ENCODE results near the gene CXCR5. TPM values are rescaled to one million over a fixed set of nuclear protein-coding genes. Genes with fewer than 3 reads are reported as not detected.

CXCR5 gene
- total RNA-seq, 2 donors from 2014 or later, result 16.9 to 20.3 TPM

DNA sequence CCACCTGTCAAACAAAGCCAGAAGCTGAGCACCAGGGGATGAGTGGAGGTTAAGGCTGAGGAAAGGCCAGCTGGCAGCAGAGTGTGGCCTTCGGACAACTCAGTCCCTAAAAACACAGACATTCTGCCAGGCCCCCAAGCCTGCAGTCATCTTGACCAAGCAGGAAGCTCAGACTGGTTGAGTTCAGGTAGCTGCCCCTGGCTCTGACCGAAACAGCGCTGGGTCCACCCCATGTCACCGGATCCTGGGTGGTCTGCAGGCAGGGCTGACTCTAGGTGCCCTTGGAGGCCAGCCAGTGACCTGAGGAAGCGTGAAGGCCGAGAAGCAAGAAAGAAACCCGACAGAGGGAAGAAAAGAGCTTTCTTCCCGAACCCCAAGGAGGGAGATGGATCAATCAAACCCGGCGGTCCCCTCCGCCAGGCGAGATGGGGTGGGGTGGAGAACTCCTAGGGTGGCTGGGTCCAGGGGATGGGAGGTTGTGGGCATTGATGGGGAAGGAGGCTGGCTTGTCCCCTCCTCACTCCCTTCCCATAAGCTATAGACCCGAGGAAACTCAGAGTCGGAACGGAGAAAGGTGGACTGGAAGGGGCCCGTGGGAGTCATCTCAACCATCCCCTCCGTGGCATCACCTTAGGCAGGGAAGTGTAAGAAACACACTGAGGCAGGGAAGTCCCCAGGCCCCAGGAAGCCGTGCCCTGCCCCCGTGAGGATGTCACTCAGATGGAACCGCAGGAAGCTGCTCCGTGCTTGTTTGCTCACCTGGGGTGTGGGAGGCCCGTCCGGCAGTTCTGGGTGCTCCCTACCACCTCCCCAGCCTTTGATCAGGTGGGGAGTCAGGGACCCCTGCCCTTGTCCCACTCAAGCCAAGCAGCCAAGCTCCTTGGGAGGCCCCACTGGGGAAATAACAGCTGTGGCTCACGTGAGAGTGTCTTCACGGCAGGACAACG lies 11.7 kb downstream of the CXCR5 start:
- peak overlapping the region; percentile 83 to 94 for H3K4me3 Mint-ChIP-seq
- H3K9me3 Mint-ChIP-seq, result no peaks in the 10 kb centered on the region
- peak overlapping the region; percentile 99 for H3K27ac Mint-ChIP-seq
- peaks cover 3 to 11% of the 10 kb centered on the region in 2 donors for H3K36me3 Mint-ChIP-seq (ENCODE audit: insufficient read depth in 2 of 2)
- ATAC-seq (replicated peaks in 1 of 2), result peak; percentile 79 to 82
- peaks cover 71% of the 10 kb centered on the region for H3K4me1 Mint-ChIP-seq (ENCODE audit: low read depth)
- peak; percentile 73 to 77 for DNase-seq
- H3K27me3 Mint-ChIP-seq (ENCODE audit: low read depth), result no peaks in the 10 kb centered on the region

GRCh38 chr11:118896472-118896913 lies 12.8 kb downstream of the CXCR5 start:
- H3K27ac Mint-ChIP-seq, result peak overlapping the region; percentile 82
- no peaks in the 10 kb centered on the region for H3K9me3 Mint-ChIP-seq
- peaks cover 3 to 12% of the 10 kb centered on the region in 2 donors for H3K36me3 Mint-ChIP-seq (ENCODE audit: insufficient read depth in 2 of 2)
- H3K4me3 Mint-ChIP-seq, result no peak overlapping the region
- DNase-seq (no peak), ATAC-seq (replicated peaks in 1 of 2) (no peak)
- H3K27me3 Mint-ChIP-seq (ENCODE audit: low read depth), result no peaks in the 10 kb centered on the region
- H3K4me1 Mint-ChIP-seq (ENCODE audit: low read depth), result peaks cover 60% of the 10 kb centered on the region

GRCh38 chr11:118896921-118897591 lies 13.4 kb downstream of the CXCR5 start:
- no peak overlapping the region for H3K4me3 Mint-ChIP-seq
- H3K9me3 Mint-ChIP-seq, result no peaks in the 10 kb centered on the region
- H3K4me1 Mint-ChIP-seq (ENCODE audit: low read depth), result peaks cover 57% of the 10 kb centered on the region
- peak overlapping the region; percentile 82 for H3K27ac Mint-ChIP-seq
- peaks cover 3 to 14% of the 10 kb centered on the region in 2 donors for H3K36me3 Mint-ChIP-seq (ENCODE audit: insufficient read depth in 2 of 2)
- H3K27me3 Mint-ChIP-seq (ENCODE audit: low read depth), result no peaks in the 10 kb centered on the region
- ATAC-seq (replicated peaks in 1 of 2) (no peak), DNase-seq (no peak)

DNA sequence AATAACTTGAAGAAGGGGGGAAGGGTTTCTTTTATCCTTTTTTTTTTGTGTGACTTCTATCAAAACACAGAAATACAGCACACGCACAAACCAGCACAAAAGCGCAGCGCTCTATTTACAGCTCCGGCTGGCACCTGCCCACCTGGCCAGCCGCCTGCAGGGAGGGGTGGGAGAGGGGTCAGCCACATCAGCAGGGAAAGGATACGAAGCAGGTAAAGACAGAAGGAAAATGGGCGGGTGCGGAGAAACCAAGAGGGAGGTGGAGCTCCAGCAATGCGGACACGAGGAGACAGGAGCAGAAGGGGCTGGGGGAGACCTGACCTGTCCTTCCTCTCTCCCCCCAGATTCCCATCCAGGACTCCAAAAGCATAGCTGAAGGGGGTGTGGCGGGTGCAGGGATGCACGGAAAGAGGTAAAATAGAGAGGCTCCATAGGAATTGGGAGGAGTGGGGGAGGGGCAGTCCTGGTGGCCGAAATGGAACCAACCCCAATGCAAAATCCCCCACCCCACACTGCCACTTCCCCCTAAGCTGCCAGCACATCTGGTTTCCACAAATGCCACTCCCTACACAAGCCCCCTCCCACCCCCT lies 14.1 kb downstream of the CXCR5 start:
- Mint-ChIP-seq H3K27ac (no peak overlapping the region), H3K9me3 (no peaks in the 10 kb centered on the region), H3K4me1 (ENCODE audit: low read depth) (peaks cover 52% of the 10 kb centered on the region), H3K36me3 (ENCODE audit: insufficient read depth in 2 of 2) (peaks cover 3 to 14% of the 10 kb centered on the region in 2 donors), H3K27me3 (ENCODE audit: low read depth) (no peaks in the 10 kb centered on the region), H3K4me3 (peak overlapping the region in 1 of 2 donors; percentile 53)
- DNase-seq (no peak), ATAC-seq (replicated peaks in 1 of 2) (no peak)

- no peak overlapping the region for H3K27ac Mint-ChIP-seq
- H3K4me1 Mint-ChIP-seq (ENCODE audit: low read depth), result peaks cover 43% of the 10 kb centered on the region
- H3K4me3 Mint-ChIP-seq, result no peak overlapping the region
- ATAC-seq (replicated peaks in 1 of 2) (no peak), DNase-seq (no peak)
- H3K36me3 Mint-ChIP-seq (ENCODE audit: insufficient read depth in 2 of 2), result peaks cover 3 to 14% of the 10 kb centered on the region in 2 donors
- no peaks in the 10 kb centered on the region for H3K27me3 Mint-ChIP-seq (ENCODE audit: low read depth)
- H3K9me3 Mint-ChIP-seq, result no peaks in the 10 kb centered on the region
These were observed 15.0 kb downstream of the CXCR5 start for GRCh38 chr11:118898400-118899295.

- peaks cover 0 to 8% of the 10 kb centered on the region in 2 donors for H3K36me3 Mint-ChIP-seq (ENCODE audit: insufficient read depth in 2 of 2)
These were observed 15.6 kb downstream of the CXCR5 start for GRCh38 chr11:118899296-118899688.

GRCh38 chr11:118899706-118900360 lies 16.1 kb downstream of the CXCR5 start:
- Mint-ChIP-seq H3K4me1 (ENCODE audit: low read depth) (peaks cover 31% of the 10 kb centered on the region), H3K36me3 (ENCODE audit: insufficient read depth in 2 of 2) (peaks cover 0 to 7% of the 10 kb centered on the region in 2 donors), H3K9me3 (no peaks in the 10 kb centered on the region), H3K27me3 (ENCODE audit: low read depth) (no peaks in the 10 kb centered on the region), H3K27ac (peak overlapping the region; percentile 72), H3K4me3 (no peak overlapping the region)
- DNase-seq, result no peak
- no peak for ATAC-seq (replicated peaks in 1 of 2)

More at GRCh38 chr11:118899296-118899688, 15.6 kb downstream of the CXCR5 start:
- peaks cover 37% of the 10 kb centered on the region for H3K4me1 Mint-ChIP-seq (ENCODE audit: low read depth)
- H3K27ac Mint-ChIP-seq, result no peak overlapping the region
- no peak for ATAC-seq (replicated peaks in 1 of 2)
- H3K27me3 Mint-ChIP-seq (ENCODE audit: low read depth), result no peaks in the 10 kb centered on the region
- H3K9me3 Mint-ChIP-seq, result no peaks in the 10 kb centered on the region
- no peak for DNase-seq
- H3K4me3 Mint-ChIP-seq, result no peak overlapping the region

DNA sequence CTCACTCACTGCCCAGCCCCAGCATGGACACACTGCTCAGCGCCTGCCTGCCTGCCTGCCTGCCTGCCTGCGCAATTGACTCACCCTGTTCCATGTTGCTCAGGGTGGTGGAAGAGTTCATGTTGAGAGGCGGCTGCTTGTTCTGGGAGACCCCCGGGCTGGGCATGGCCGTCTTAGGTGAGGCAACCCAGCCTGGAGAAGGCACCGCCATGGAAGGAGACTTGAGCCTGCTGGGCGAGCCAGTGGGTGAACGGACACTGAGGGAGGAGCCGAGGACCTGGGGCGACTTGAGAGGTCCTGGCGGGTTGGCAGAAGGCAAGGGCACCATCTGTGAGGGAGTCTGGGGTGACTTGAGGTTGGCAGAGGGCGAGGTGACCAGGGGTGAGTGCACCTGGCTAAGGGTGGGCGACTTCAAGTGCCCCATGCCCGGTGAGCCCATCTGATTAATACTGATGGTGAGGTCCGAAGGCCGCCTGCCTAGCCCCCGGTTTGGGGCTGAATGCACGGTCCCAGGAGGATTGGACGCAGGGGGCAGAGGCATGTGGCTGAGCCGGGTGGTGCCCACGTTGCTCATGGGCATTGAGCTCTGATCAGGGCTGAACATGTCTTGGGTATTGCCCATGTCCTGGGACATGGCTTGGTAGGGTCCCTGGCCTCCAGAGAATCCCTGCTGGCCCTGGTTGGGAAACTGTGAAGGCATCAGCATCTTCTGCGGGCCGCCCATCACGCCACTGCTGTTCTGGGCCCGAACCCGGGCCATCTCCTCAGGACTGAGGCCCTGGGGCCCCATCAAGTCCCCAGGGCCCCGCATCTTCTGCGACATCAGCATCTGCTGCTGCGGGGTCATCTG lies 17.1 kb downstream of the CXCR5 start:
- no peak overlapping the region for H3K27ac Mint-ChIP-seq
- H3K27me3 Mint-ChIP-seq (ENCODE audit: low read depth), result no peaks in the 10 kb centered on the region
- no peaks in the 10 kb centered on the region for H3K9me3 Mint-ChIP-seq
- DNase-seq (no peak), ATAC-seq (replicated peaks in 1 of 2) (no peak)
- peaks cover 22% of the 10 kb centered on the region for H3K4me1 Mint-ChIP-seq (ENCODE audit: low read depth)
- peaks cover 0 to 5% of the 10 kb centered on the region in 2 donors for H3K36me3 Mint-ChIP-seq (ENCODE audit: insufficient read depth in 2 of 2)
- no peak overlapping the region for H3K4me3 Mint-ChIP-seq

DNA sequence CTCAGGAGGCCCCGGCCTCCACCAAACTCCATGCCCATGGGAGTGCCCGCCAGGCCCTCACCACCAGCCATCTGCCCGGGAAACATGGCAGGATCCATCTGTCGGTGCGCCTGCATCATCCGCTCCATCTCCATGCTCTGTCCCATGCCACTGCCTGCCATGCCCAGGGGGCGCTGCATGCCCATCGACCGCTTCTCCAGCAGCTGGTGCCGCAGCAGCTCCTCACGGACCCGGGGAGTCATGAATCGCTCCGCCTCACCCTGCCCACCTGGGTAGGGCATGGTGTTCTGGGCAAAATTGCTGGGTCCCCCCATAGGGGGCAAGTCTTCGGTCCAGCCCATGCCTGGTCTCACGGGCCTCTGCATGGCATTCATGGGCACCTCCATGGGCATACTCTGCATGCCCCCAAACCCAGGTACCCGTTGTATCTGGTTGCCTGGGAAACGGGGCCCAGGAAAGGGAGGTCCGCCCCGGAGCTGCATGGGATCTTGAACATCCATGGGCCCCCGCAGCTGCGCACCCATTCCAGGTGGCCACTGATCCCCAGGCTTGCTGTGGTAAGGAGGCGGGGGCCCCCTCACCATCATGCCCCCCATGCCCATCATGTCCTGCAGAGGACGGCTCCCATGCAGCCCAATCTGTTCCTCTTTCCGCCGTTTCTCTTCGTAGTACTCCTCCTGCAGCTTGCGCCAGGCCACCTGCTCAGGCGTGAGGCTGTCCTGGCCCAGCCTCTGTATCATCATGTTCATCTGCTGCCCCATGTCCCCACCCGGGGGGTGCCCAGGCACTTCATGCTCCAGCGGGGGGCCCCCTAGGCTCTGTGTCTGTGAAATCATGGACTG lies 18.0 kb downstream of the CXCR5 start:
- DNase-seq, result no peak
- no peaks in the 10 kb centered on the region for H3K9me3 Mint-ChIP-seq
- no peak for ATAC-seq (replicated peaks in 1 of 2)
- H3K27me3 Mint-ChIP-seq (ENCODE audit: low read depth), result no peaks in the 10 kb centered on the region
- H3K36me3 Mint-ChIP-seq (ENCODE audit: insufficient read depth in 2 of 2), result peaks cover 0 to 5% of the 10 kb centered on the region in 2 donors
- H3K4me3 Mint-ChIP-seq, result no peak overlapping the region
- peaks cover 20% of the 10 kb centered on the region for H3K4me1 Mint-ChIP-seq (ENCODE audit: low read depth)
- no peak overlapping the region for H3K27ac Mint-ChIP-seq

- no peaks in the 10 kb centered on the region for H3K9me3 Mint-ChIP-seq
- DNase-seq (no peak), ATAC-seq (replicated peaks in 1 of 2) (no peak)
- peaks cover 0 to 7% of the 10 kb centered on the region in 2 donors for H3K36me3 Mint-ChIP-seq (ENCODE audit: insufficient read depth in 2 of 2)
- no peak overlapping the region for H3K27ac Mint-ChIP-seq
- no peak overlapping the region for H3K4me3 Mint-ChIP-seq
- peaks cover 20% of the 10 kb centered on the region for H3K4me1 Mint-ChIP-seq (ENCODE audit: low read depth)
- H3K27me3 Mint-ChIP-seq (ENCODE audit: low read depth), result no peaks in the 10 kb centered on the region
These were observed 18.9 kb downstream of the CXCR5 start for GRCh38 chr11:118902336-118903203.

Data from activated T-cell treated with anti-CD3 and anti-CD28 coated beads, Interleukin-2, amount 50 U/mL, for 72 hours (primary cell).